Astrocyte (in vitro differentiated cells and primary cell): Measurements from ENCODE around the gene TAF3. TPM values are rescaled to one million over a fixed set of nuclear protein-coding genes. Genes with fewer than 3 reads are reported as not detected.
A peak's percentile ranks its signal among the peaks of the same experiment; 100 is the strongest.

ENCODE experiments used
- DNase-seq: peaks from one replicate; pipeline ENCODE4 v3.0.0-alpha.2; 2010; ENCODE audit warnings: low read depth
- FAIRE-seq: peaks from 2 replicates; lab custom pipeline; 2011; peaks lifted over from hg19 to GRCh38; lab: Jason Lieb, UNC
- H2AFZ ChIP-seq: 2 replicates; pipeline ENCODE4 v1.6.0; 2012; ENCODE audit warnings: low read depth, low read length, inconsistent platforms
- H3K27ac ChIP-seq: 2 replicates; pipeline ENCODE4 v1.5.1; 2011; ENCODE audit warnings: low read depth, low read length, inconsistent platforms
- H3K27me3 ChIP-seq: 2 replicates; pipeline ENCODE4 v1.6.0; 2011; ENCODE audit warnings: low read length, inconsistent platforms; ENCODE audit not compliant: insufficient read depth
- H3K36me3 ChIP-seq: 2 replicates; pipeline ENCODE4 v1.5.1; 2011; ENCODE audit warnings: low read length, inconsistent platforms; ENCODE audit not compliant: insufficient read depth
- H3K4me1 ChIP-seq: 2 replicates; pipeline ENCODE4 v1.5.1; 2011; ENCODE audit warnings: low read length, inconsistent platforms; ENCODE audit not compliant: insufficient read depth
- H3K4me2 ChIP-seq: 2 replicates; pipeline ENCODE4 v1.6.0; 2012; ENCODE audit warnings: low read length, inconsistent platforms
- H3K4me3 ChIP-seq: 2 replicates; pipeline ENCODE4 v1.5.1; 2011; ENCODE audit warnings: low read depth, mild to moderate bottlenecking, low read length, inconsistent platforms; ENCODE audit not compliant: insufficient read depth
- H3K79me2 ChIP-seq: 2 replicates; pipeline ENCODE4 v1.6.0; 2012; ENCODE audit warnings: mild to moderate bottlenecking, low read length, inconsistent platforms; ENCODE audit not compliant: insufficient read depth
- H3K9ac ChIP-seq: 2 replicates; pipeline ENCODE4 v1.6.0; 2012; ENCODE audit warnings: mild to moderate bottlenecking, low read length, inconsistent platforms
- H3K9me3 ChIP-seq: 2 replicates; pipeline ENCODE4 v1.5.1; 2012; ENCODE audit warnings: low read depth, mild to moderate bottlenecking, low read length, inconsistent platforms; ENCODE audit not compliant: insufficient read depth
- H4K20me1 ChIP-seq: 2 replicates; pipeline ENCODE4 v1.6.0; 2012; ENCODE audit warnings: low read length, inconsistent platforms; ENCODE audit not compliant: insufficient read depth
- H3K27ac Mint-ChIP-seq: one replicate; pipeline ENCODE4 v1.8.0; 2021; ENCODE audit warnings: mild to moderate bottlenecking, mixed read lengths; ENCODE audit not compliant: unreplicated experiment
- H3K27me3 Mint-ChIP-seq: one replicate; pipeline ENCODE4 v1.8.0; 2021; ENCODE audit warnings: low read depth, mixed read lengths; ENCODE audit not compliant: unreplicated experiment
- H3K36me3 Mint-ChIP-seq: one replicate; pipeline ENCODE4 v1.8.0; 2021; ENCODE audit warnings: low read depth, mixed read lengths; ENCODE audit not compliant: unreplicated experiment
- H3K4me1 Mint-ChIP-seq: one replicate; pipeline ENCODE4 v1.8.0; 2021; ENCODE audit warnings: low read depth, mixed read lengths; ENCODE audit not compliant: unreplicated experiment
- H3K4me3 Mint-ChIP-seq: one replicate; pipeline ENCODE4 v1.8.0; 2021; ENCODE audit warnings: mild to moderate bottlenecking, moderate library complexity, mixed read lengths; ENCODE audit not compliant: unreplicated experiment
- H3K9me3 Mint-ChIP-seq: one replicate; pipeline ENCODE4 v1.8.0; 2021; ENCODE audit warnings: mild to moderate bottlenecking, mixed read lengths; ENCODE audit not compliant: unreplicated experiment
- CTCF ChIP-seq: IDR thresholded peaks from 2 replicates; pipeline ENCODE4 v1.5.1; 2011; ENCODE audit warnings: low read depth, mild to moderate bottlenecking, inconsistent platforms, low read length, moderate library complexity; ENCODE audit not compliant: insufficient read depth
- EZH2 ChIP-seq: IDR thresholded peaks from 2 replicates; pipeline ENCODE4 v1.6.1; 2012; ENCODE audit warnings: mild to moderate bottlenecking, low read length, inconsistent platforms; ENCODE audit not compliant: insufficient read depth
- total RNA-seq: library from RNA; stranded (reverse); gene quantifications from 2 replicates; pipeline ENCODE4 v1.2.1, GENCODE V29; 2021

The TAF3 gene
- total RNA-seq, 1 donor from 2014 or later = 10.2 TPM

- no peak overlapping the region for H3K4me2 ChIP-seq
- no peaks in the 10 kb centered on the region for H3K9me3 Mint-ChIP-seq
Observed at GRCh38 chr10:7913126-7913872, 95.0 kb downstream of the TAF3 start.

GRCh38 chr10:7915923-7916536 is 97.7 kb downstream of the TAF3 start:
- H3K36me3 Mint-ChIP-seq = no peaks in the 10 kb centered on the region
- H3K9me3 Mint-ChIP-seq = no peaks in the 10 kb centered on the region
- Histone ChIP-seq H4K20me1 (peaks cover 22% of the 10 kb centered on the region), H3K4me2 (peak overlapping the region; percentile 9), H3K36me3 (no peaks in the 10 kb centered on the region), H3K9ac (no peak overlapping the region), H3K9me3 (no peaks in the 10 kb centered on the region), H3K4me1 (no peaks in the 10 kb centered on the region), H3K79me2 (peaks cover 5% of the 10 kb centered on the region), H3K4me3 (no peak overlapping the region), H3K27ac (no peak overlapping the region), H3K27me3 (no peaks in the 10 kb centered on the region), H2AFZ (no peak overlapping the region)
- H3K27ac Mint-ChIP-seq = no peak overlapping the region
- no peaks in the 10 kb centered on the region for H3K27me3 Mint-ChIP-seq
- peaks cover 2% of the 10 kb centered on the region for H3K4me1 Mint-ChIP-seq
- DNase-seq (peak; percentile 74), FAIRE-seq (peak; percentile 70)
- no peak overlapping the region for H3K4me3 Mint-ChIP-seq
- TF ChIP-seq EZH2 (no peak), CTCF (no peak)

More at GRCh38 chr10:7913126-7913872, 95.0 kb downstream of the TAF3 start:
- Mint-ChIP-seq H3K4me1 (peaks cover 2% of the 10 kb centered on the region), H3K36me3 (no peaks in the 10 kb centered on the region), H3K27me3 (no peaks in the 10 kb centered on the region), H3K27ac (no peak overlapping the region), H3K4me3 (no peak overlapping the region)
- Histone ChIP-seq H3K27ac (no peak overlapping the region), H2AFZ (no peak overlapping the region), H3K4me3 (no peak overlapping the region), H3K4me1 (no peaks in the 10 kb centered on the region), H4K20me1 (peaks cover 27% of the 10 kb centered on the region), H3K9ac (no peak overlapping the region), H3K27me3 (no peaks in the 10 kb centered on the region), H3K79me2 (peaks cover 5% of the 10 kb centered on the region), H3K36me3 (no peaks in the 10 kb centered on the region), H3K9me3 (no peaks in the 10 kb centered on the region)
- no peak for FAIRE-seq
- TF ChIP-seq CTCF (no peak), EZH2 (no peak)
- DNase-seq = no peak

- Mint-ChIP-seq H3K9me3 (no peaks in the 10 kb centered on the region), H3K4me3 (no peak overlapping the region), H3K4me1 (peaks cover 2% of the 10 kb centered on the region), H3K27me3 (no peaks in the 10 kb centered on the region), H3K27ac (no peak overlapping the region), H3K36me3 (no peaks in the 10 kb centered on the region)
- TF ChIP-seq EZH2 = no peak
- TF ChIP-seq CTCF = no peak
- Histone ChIP-seq H3K9me3 (no peaks in the 10 kb centered on the region), H3K36me3 (no peaks in the 10 kb centered on the region), H4K20me1 (peaks cover 22% of the 10 kb centered on the region), H3K79me2 (peaks cover 4% of the 10 kb centered on the region), H3K4me2 (no peak overlapping the region), H3K4me3 (no peak overlapping the region), H3K9ac (no peak overlapping the region), H3K27ac (no peak overlapping the region), H2AFZ (no peak overlapping the region), H3K4me1 (no peaks in the 10 kb centered on the region), H3K27me3 (no peaks in the 10 kb centered on the region)
- DNase-seq (no peak), FAIRE-seq (no peak)
Observed at GRCh38 chr10:7917736-7918135, 99.4 kb downstream of the TAF3 start.
